IMR-90 (cell line): Measurements from ENCODE around the gene KLK1. TPM values are rescaled to one million over a fixed set of nuclear protein-coding genes. Genes with fewer than 3 reads are reported as not detected.

Experiments
- ATAC-seq: fragments of 200-7000 bp; cut with Tn5 transposase; 2 replicates; pipeline ENCODE4 v1.9.1; 2020; ENCODE audit warnings: low read depth, mild to moderate bottlenecking, moderate library complexity
- BruUV-seq: library from RNA; stranded (reverse); fragments of 400-500 nt; replicated peaks from 2 replicates; lab custom pipeline; 2021; lab: Mats Ljungman, UMichigan
- CTCF ChIA-PET: fragments of 300-600 bp; formaldehyde crosslinking; extraction: SDS; loops from one replicate; lab custom pipeline; 2021; ENCODE audit warnings: antibody characterized with exemption; lab: Yijun Ruan, JAX
- POLR2A ChIA-PET: fragments of 300-600 bp; sonication (Branson Sonifier 250); formaldehyde crosslinking; loops from one replicate; lab custom pipeline; 2022; ENCODE audit warnings: antibody characterized with exemption; ENCODE audit not compliant: unreplicated experiment; lab: Charles Lee
- DNase-seq: peaks from one replicate; pipeline ENCODE4 v3.0.0; 2013
- H2AFZ ChIP-seq: replicated peaks from 2 replicates; pipeline ENCODE3; 2013; ENCODE audit warnings: low read length, mild to moderate bottlenecking; ENCODE audit not compliant: poor library complexity
- H2AK5ac ChIP-seq: 2 replicates; pipeline ENCODE4 v1.6.1; 2013; ENCODE audit warnings: low read depth, low read length, inconsistent platforms
- H2AK9ac ChIP-seq: replicated peaks from 2 replicates; pipeline ENCODE3; 2013; ENCODE audit warnings: mild to moderate bottlenecking, low read depth, low read length, moderate library complexity; ENCODE audit not compliant: poor library complexity
- H2BK120ac ChIP-seq: 2 replicates; pipeline ENCODE4 v1.6.1; 2013; ENCODE audit warnings: low read depth, low read length, inconsistent platforms
- H2BK15ac ChIP-seq: 3 replicates; pipeline ENCODE4 v1.6.1; 2013; ENCODE audit warnings: low read depth, low read length, inconsistent platforms
- H2BK20ac ChIP-seq: 2 replicates; pipeline ENCODE4 v1.6.1; 2013; ENCODE audit warnings: low read depth, mild to moderate bottlenecking, inconsistent platforms, low read length, moderate library complexity
- H2BK5ac ChIP-seq: 2 replicates; pipeline ENCODE4 v1.6.1; 2013; ENCODE audit warnings: mild to moderate bottlenecking, low read depth, low read length, inconsistent platforms; ENCODE audit not compliant: poor library complexity, severe bottlenecking
- H3K14ac ChIP-seq: replicated peaks from 2 replicates; pipeline ENCODE4 v1.6.1; 2013; ENCODE audit warnings: low read depth, low read length, inconsistent platforms
- H3K18ac ChIP-seq: 2 replicates; pipeline ENCODE4 v1.6.1; 2013; ENCODE audit warnings: low read depth, low read length, control low read depth
- H3K23ac ChIP-seq: 2 replicates; pipeline ENCODE4 v1.6.1; 2013; ENCODE audit warnings: low read depth, low read length, inconsistent platforms
- H3K27ac ChIP-seq: 2 replicates; pipeline ENCODE4 v1.5.1; 2013; ENCODE audit warnings: mild to moderate bottlenecking, control low read depth, low read length; ENCODE audit not compliant: insufficient read depth
- H3K27me3 ChIP-seq: 2 replicates; pipeline ENCODE4 v1.6.1; 2013; ENCODE audit warnings: low read length; ENCODE audit not compliant: control insufficient read depth, insufficient read depth
- H3K36me3 ChIP-seq: 2 replicates; pipeline ENCODE4 v1.6.1; 2013; ENCODE audit warnings: low read length, mixed read lengths; ENCODE audit not compliant: control insufficient read depth, insufficient read depth
- H3K4ac ChIP-seq: 2 replicates; pipeline ENCODE4 v1.6.1; 2013; ENCODE audit warnings: low read depth, low read length, inconsistent platforms
- H3K4me1 ChIP-seq: 2 replicates; pipeline ENCODE4 v1.6.1; 2013; ENCODE audit warnings: low read length, mixed read lengths; ENCODE audit not compliant: control insufficient read depth, insufficient read depth
- H3K4me2 ChIP-seq: 2 replicates; pipeline ENCODE4 v1.6.1; 2013; ENCODE audit warnings: low read depth, mild to moderate bottlenecking, control low read depth, low read length, moderate library complexity
- H3K4me3 ChIP-seq: 2 replicates; pipeline ENCODE4 v1.5.1; 2013; ENCODE audit warnings: low read depth, mild to moderate bottlenecking, control low read depth, low read length, moderate library complexity; ENCODE audit not compliant: insufficient read depth
- H3K56ac ChIP-seq: 2 replicates; pipeline ENCODE4 v1.6.1; 2013; ENCODE audit warnings: low read length, inconsistent platforms; ENCODE audit not compliant: insufficient read depth; ENCODE audit errors: extremely low read depth
- H3K79me1 ChIP-seq, 2 experiments: 2 replicates each; pipeline ENCODE4 v1.6.1; 2013; ENCODE audit warnings: low read length in 2 of 2, inconsistent platforms in 1 of 2, low read depth in 1 of 2
- H3K9ac ChIP-seq: 2 replicates; pipeline ENCODE4 v1.6.1; 2013; ENCODE audit warnings: low read depth, low read length, control low read depth
- H3K9me1 ChIP-seq: 2 replicates; pipeline ENCODE4 v1.6.1; 2013; ENCODE audit warnings: low read length, inconsistent platforms; ENCODE audit not compliant: insufficient read depth
- H3K9me3 ChIP-seq: 2 replicates; pipeline ENCODE4 v1.6.1; 2013; ENCODE audit warnings: low read length; ENCODE audit not compliant: control insufficient read depth, insufficient read depth
- H4K20me1 ChIP-seq: 2 replicates; pipeline ENCODE4 v1.6.1; 2013; ENCODE audit warnings: low read length, inconsistent platforms; ENCODE audit not compliant: insufficient read depth
- H4K5ac ChIP-seq: 2 replicates; pipeline ENCODE4 v1.6.1; 2013; ENCODE audit warnings: mild to moderate bottlenecking, low read depth, low read length, control low read depth
- H4K8ac ChIP-seq, 2 experiments: 2 replicates each; pipeline ENCODE4 v1.6.1; 2013; ENCODE audit warnings: low read depth in 2 of 2, low read length in 2 of 2, control low read depth in 1 of 2, inconsistent platforms in 1 of 2
- H4K91ac ChIP-seq: 2 replicates; pipeline ENCODE4 v1.6.1; 2013; ENCODE audit warnings: low read depth, low read length, inconsistent platforms; ENCODE audit not compliant: insufficient read depth
- BHLHE40 ChIP-seq: fragments of 150-350 bp; IDR thresholded peaks from 2 replicates; pipeline ENCODE4 v1.6.1; 2016; ENCODE audit warnings: mild to moderate bottlenecking, low read depth, low read length
- MAFK ChIP-seq: IDR thresholded peaks from 2 replicates; pipeline ENCODE4 v1.6.1; 2012; ENCODE audit warnings: low read depth, low read length, improper control_type of control experiment
- MAZ ChIP-seq: IDR thresholded peaks from 2 replicates; pipeline ENCODE4 v1.6.1; 2012; ENCODE audit warnings: low read depth, mild to moderate bottlenecking, low read length, improper control_type of control experiment, moderate library complexity, borderline replicate concordance
- MXI1 ChIP-seq: IDR thresholded peaks from 2 replicates; pipeline ENCODE4 v1.6.1; 2012; ENCODE audit warnings: low read depth, mild to moderate bottlenecking, low read length, moderate library complexity, borderline replicate concordance
- RAD21 ChIP-seq: IDR thresholded peaks from 2 replicates; pipeline ENCODE4 v1.6.1; 2012; ENCODE audit warnings: low read length, improper control_type of control experiment
- RFX5 ChIP-seq: IDR thresholded peaks from 2 replicates; pipeline ENCODE4 v1.8.0; 2012; ENCODE audit warnings: low read depth, mild to moderate bottlenecking, low read length, moderate library complexity
- SMC3 ChIP-seq: fragments of 150-350 bp; IDR thresholded peaks from 2 replicates; pipeline ENCODE4 v1.6.1; 2016; ENCODE audit warnings: low read depth, mild to moderate bottlenecking, antibody characterized with exemption, low read length, moderate library complexity
- WGBS, 2 experiments: methylation state at CpG; one replicate each; pipeline versions ENCODE4 v1.1.5 to v1.1.7; 2013; ENCODE audit warnings: missing lambda C conversion rate in 2 of 2; ENCODE audit not compliant: insufficient read length in 1 of 2; ENCODE audit errors: extremely low coverage in 2 of 2; 5-methylcytosine and 5-hydroxymethylcytosine counted together
- dilution Hi-C: fragments of 300-500 bp; cut with HindIII; formaldehyde crosslinking; loops from one replicate; pipeline ENCODE4 v1.14.3; 2018; ENCODE audit warnings: low sequenced_read_pairs; ENCODE audit not compliant: unreplicated experiment
- in situ Hi-C: fragments of 300-500 bp; cut with MboI; formaldehyde crosslinking; loops from 3 replicates; pipeline ENCODE4 v1.14.3; 2019; ENCODE audit warnings: low sequenced_read_pairs, inconsistent platforms, mixed read lengths
- intact Hi-C: fragments of 100-400 bp; cut with micrococcal nuclease; formaldehyde crosslinking; loops from 2 replicates; pipeline ENCODE4 v1.10.0; 2022
- polyA plus RNA-seq, 3 experiments: library from polyadenylated mRNA; depleted of rRNA; stranded (reverse); fragments of >200 nt; gene quantifications; 2 replicates each; pipeline ENCODE4 v1.2.3, GENCODE V29; 2012; ENCODE audit warnings: low replicate concordance in 1 of 3
- total RNA-seq: library from RNA; depleted of rRNA; stranded (reverse); fragments of >200 nt; gene quantifications from 2 replicates; pipeline ENCODE4 v1.2.3, GENCODE V29; 2012
- TF ChIP-seq, protein P1 (sequence below): conservative IDR thresholded peaks from 2 replicates; pipeline ENCODE4 v1.5.1; 2012; ENCODE audit warnings: mild to moderate bottlenecking, low read depth, low read length, improper control_type of control experiment

Gene KLK1
- total and polyA plus RNA-seq, 2 of the 4 experiments (the other 2 are of a cell fraction): not detected

DNA sequence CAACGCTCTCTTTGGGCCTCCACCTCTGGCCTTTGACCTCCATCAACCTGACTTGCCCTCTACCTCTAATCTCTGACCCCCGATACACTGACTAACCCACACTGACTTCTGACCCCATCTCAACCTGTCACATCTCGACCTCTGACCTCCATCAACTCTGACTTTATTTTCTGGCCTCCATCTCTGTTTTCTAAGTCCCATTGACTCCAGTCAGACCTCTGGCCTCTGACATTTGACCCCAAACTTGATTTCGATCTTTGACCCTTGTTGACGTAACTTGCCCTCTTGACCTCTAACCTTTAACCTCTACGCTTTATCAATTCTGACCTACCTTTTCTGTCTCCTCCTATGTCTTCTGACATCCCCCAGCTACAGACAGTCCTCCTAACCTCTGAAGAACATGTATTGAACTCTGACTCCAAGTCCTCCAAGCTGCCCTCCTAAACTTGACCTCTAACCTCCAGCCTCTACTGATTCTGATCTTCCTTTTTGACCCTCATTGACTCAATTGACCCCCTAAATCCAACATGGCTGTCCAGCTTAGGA lies 32.6 kb downstream of the KLK1 start:
- Histone ChIP-seq H3K4ac (no peak overlapping the region), H3K9ac (no peak overlapping the region), H3K9me3 (no peaks in the 10 kb centered on the region), H2AFZ (no peak overlapping the region), H2BK15ac (no peak overlapping the region), H3K36me3 (peaks cover 3% of the 10 kb centered on the region; the same call in 1 of the 2 replicates), H3K14ac (no peak overlapping the region), H2AK9ac (no peak overlapping the region), H3K4me2 (no peak overlapping the region), H2BK120ac (no peak overlapping the region), H2AK5ac (no peak overlapping the region), H3K18ac (no peak overlapping the region), H4K5ac (no peak overlapping the region), H3K79me1 (no peaks in the 10 kb centered on the region), H3K9me1 (peaks cover 3% of the 10 kb centered on the region), H4K20me1 (peaks cover 22% of the 10 kb centered on the region), H3K56ac (no peak overlapping the region), H2BK20ac (no peak overlapping the region), H4K8ac (no peak overlapping the region), H3K23ac (no peak overlapping the region), H3K4me3 (no peak overlapping the region), H4K91ac (no peak overlapping the region), H3K4me1 (no peaks in the 10 kb centered on the region), H3K27ac (no peak overlapping the region), H3K27me3 (no peaks in the 10 kb centered on the region), H2BK5ac (no peak overlapping the region)
- DNase-seq: no peak
- CTCF ChIA-PET: no interaction called here
- BruUV-seq: no TSS peak
- ATAC-seq: no peak
- dilution Hi-C loops: no loop called here
- no peak for TF ChIP-seq MXI1
- TF ChIP-seq, protein P1, sequence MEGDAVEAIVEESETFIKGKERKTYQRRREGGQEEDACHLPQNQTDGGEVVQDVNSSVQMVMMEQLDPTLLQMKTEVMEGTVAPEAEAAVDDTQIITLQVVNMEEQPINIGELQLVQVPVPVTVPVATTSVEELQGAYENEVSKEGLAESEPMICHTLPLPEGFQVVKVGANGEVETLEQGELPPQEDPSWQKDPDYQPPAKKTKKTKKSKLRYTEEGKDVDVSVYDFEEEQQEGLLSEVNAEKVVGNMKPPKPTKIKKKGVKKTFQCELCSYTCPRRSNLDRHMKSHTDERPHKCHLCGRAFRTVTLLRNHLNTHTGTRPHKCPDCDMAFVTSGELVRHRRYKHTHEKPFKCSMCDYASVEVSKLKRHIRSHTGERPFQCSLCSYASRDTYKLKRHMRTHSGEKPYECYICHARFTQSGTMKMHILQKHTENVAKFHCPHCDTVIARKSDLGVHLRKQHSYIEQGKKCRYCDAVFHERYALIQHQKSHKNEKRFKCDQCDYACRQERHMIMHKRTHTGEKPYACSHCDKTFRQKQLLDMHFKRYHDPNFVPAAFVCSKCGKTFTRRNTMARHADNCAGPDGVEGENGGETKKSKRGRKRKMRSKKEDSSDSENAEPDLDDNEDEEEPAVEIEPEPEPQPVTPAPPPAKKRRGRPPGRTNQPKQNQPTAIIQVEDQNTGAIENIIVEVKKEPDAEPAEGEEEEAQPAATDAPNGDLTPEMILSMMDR: no peak
- no peak for TF ChIP-seq RFX5
- no peak for TF ChIP-seq SMC3
- no peak for TF ChIP-seq MAZ
- no peak for TF ChIP-seq MAFK
- no peak for TF ChIP-seq RAD21
- no peak for TF ChIP-seq BHLHE40
- in situ Hi-C loops: no loop called here
- intact Hi-C loops: no loop called here
- POLR2A ChIA-PET: no interaction called here
- WGBS, 2 experiments: 76% methylated on average over 2 of the region's 6 CpGs; no CpG with 5 or more reads in 1 of the 2 experiments
